ENCODE results near the gene PDYN.

DNA sequence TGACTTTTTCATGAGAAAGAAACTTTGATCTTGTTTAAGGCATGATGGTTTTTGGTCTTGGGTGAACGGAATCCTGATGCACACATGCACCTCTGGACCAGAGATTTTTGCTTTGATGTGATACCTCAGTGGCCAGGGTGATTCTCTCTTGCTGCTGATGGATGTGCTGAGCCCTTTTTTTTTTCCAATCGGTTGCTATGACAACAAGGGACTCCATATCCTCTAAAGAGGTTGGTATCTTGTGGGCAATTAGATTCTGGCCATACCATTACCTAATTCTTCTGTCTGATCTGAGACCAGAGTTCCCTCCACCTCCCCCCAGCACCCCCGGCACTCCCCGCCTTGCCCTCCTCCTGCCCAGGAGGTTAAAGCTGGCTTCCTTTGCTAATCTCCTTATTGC is 24.9 kb downstream of the PDYN start:
- TF ChIP-seq POLR2A (IDR thresholded peaks at IDR 0.05; ENCODE audit: low read length) = no peak
- no peak for TF ChIP-seq GATA1 (IDR thresholded peaks at IDR 0.05; ENCODE audit: low read depth, low read length)
